HL-60 (cell line): ENCODE data around the gene KCNMA1.

ENCODE experiments used
- POLR2AphosphoS5 ChIP-seq: IDR thresholded peaks from 2 replicates; pipeline ENCODE4 v1.6.1; 2012; ENCODE audit warnings: low read depth
- TF ChIP-seq, protein P1 (sequence below): IDR thresholded peaks from one replicate; pipeline ENCODE4 v1.5.1; 2011; ENCODE audit warnings: low read length, control low read depth, inconsistent platforms; ENCODE audit not compliant: insufficient read depth

DNA sequence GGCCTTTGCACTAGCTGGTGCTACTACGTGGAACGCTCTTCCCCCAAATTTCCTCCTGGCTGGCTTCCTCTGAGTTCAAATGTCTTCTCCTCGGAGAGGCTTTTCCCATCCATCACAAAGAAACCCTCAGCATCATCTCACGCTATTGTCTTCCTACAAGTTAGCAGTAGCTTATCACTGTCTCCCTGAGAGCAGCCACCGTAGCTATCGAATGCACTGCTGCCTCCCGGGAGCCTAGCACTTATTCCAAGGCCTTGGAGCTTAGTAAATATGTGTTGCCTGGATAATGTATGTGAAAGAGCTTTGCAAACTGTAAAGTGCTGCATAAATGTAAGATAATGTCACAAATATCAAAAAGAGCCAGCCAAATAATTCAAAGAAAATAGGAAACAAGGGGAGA, 124.4 kb downstream of the KCNMA1 start:
- TF ChIP-seq POLR2AphosphoS5, result no peak
- TF ChIP-seq, protein P1, sequence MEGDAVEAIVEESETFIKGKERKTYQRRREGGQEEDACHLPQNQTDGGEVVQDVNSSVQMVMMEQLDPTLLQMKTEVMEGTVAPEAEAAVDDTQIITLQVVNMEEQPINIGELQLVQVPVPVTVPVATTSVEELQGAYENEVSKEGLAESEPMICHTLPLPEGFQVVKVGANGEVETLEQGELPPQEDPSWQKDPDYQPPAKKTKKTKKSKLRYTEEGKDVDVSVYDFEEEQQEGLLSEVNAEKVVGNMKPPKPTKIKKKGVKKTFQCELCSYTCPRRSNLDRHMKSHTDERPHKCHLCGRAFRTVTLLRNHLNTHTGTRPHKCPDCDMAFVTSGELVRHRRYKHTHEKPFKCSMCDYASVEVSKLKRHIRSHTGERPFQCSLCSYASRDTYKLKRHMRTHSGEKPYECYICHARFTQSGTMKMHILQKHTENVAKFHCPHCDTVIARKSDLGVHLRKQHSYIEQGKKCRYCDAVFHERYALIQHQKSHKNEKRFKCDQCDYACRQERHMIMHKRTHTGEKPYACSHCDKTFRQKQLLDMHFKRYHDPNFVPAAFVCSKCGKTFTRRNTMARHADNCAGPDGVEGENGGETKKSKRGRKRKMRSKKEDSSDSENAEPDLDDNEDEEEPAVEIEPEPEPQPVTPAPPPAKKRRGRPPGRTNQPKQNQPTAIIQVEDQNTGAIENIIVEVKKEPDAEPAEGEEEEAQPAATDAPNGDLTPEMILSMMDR, result no peak
